Measurements from ENCODE around the gene GPR150.
"Not testable (repeated sequence)": the region's sequence is repeated elsewhere in the genome, so short reads cannot be mapped to it uniquely, and the experiment has no call there.

GPR150 gene

DNA sequence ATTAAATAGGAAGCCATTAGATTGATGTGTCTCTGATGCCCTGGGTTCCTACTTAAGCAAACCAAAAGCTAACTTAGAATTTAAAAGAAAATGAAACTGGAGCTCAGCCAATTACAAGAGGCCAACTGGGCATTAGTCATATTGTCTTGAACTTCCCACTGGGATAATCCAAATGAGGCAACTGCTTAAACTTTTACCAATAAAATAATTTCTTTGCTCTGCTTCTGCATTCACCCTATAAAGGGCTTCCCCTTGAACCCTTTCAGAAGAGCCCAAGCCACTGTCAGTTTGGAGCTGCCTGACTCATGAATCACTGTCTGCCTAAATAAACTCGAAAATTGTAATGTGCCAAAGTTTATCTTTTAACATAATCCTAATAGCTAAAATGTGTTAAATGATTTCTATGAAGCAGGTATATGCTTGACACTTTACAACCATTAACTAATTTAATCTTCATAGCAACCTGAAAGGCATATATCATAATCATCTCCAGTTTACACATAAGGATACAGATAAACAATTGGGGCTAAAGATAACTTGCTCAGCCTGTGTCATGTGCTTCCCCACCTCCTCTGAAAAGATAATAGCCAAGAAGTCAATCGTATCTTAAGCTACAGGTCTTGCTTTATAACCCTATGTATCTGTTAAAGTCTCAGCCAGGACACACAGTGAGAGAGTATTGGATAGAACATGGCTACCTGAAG, 11.5 kb downstream of the GPR150 start:
- TF ChIP-seq, protein P1, sequence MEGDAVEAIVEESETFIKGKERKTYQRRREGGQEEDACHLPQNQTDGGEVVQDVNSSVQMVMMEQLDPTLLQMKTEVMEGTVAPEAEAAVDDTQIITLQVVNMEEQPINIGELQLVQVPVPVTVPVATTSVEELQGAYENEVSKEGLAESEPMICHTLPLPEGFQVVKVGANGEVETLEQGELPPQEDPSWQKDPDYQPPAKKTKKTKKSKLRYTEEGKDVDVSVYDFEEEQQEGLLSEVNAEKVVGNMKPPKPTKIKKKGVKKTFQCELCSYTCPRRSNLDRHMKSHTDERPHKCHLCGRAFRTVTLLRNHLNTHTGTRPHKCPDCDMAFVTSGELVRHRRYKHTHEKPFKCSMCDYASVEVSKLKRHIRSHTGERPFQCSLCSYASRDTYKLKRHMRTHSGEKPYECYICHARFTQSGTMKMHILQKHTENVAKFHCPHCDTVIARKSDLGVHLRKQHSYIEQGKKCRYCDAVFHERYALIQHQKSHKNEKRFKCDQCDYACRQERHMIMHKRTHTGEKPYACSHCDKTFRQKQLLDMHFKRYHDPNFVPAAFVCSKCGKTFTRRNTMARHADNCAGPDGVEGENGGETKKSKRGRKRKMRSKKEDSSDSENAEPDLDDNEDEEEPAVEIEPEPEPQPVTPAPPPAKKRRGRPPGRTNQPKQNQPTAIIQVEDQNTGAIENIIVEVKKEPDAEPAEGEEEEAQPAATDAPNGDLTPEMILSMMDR (conservative IDR thresholded peaks at IDR 0.05) = no peak

DNA sequence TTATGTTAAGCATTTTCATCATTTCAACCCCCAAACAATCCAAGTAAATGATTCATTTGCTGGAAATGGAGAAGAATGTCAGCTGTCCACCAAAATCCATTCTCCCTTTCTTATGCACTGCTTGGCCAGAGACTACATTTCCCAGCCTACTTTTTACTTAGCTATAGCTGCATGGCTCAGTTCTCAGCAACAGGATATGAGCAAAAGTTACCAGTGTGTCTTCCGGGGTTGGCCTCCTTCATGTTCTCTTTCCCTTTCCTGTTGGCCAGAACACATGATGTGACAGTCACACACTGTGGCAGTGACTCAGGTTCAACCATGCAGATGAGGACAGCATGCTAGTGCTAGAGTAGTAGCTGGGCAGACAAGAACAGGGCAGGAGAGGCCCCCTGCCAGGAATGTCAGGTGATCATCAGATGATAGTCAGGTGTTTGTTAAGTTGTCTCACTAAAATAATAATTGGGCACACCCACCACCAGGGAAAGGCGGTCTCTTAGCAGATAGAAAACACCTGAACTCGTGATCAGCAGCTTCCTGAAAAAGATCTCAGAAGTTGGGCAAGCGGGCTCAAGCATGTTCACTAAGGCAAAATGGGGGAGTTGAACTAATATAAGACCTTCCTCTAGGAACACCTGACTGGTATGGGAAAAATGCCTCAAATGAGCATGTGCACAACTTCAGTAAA, 12.2 kb downstream of the GPR150 start:
- TF ChIP-seq, protein P1 (conservative IDR thresholded peaks at IDR 0.05) = no peak

More for the DNA sequence above, 11.5 kb downstream of the GPR150 start:
- H3K27ac ChIP-seq = no peak overlapping the region

DNA sequence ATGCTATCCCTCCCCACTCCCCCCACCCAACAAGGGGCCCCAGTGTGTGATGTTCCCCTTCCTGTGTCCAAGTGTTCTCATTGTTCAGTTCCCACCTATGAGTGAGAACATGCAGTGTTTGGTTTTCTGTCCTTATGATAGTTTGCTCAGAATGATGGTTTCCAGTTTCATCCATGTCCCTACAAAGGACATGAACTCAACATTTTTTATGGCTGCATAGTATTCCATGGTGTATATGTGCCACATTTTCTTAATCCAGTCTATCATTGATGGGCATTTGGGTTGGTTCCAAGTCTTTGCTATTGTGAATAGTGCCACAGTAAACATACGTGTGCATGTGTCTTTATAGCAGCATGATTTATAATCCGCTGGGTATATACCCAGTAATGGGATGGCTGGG, 13.1 kb downstream of the GPR150 start:
- H3K27ac ChIP-seq = not testable (repeated sequence)

More for the DNA sequence above, 12.2 kb downstream of the GPR150 start:
- no peak overlapping the region for H3K27ac ChIP-seq

DNA sequence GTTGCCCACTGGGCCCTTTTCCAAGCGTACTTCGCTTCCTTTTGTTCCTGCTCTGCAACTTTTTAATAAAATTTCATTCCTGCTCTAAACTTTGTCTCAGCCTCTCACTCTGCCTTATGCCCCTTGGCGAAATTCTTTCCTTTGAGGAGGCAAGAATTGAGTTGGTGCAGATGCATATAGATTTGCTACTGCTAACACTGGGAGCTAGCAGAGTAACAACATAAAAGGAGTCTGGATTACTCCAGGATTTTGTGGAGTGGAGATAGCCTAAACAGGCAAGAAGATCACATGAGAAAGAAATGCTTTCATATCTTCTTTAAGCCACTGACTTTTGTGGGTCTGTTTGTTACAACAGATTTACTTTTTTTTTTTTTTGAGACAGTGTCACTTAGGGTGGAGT, 13.8 kb downstream of the GPR150 start:
- no peak overlapping the region for H3K27ac ChIP-seq
- TF ChIP-seq, protein P1 (conservative IDR thresholded peaks at IDR 0.05) = no peak

DNA sequence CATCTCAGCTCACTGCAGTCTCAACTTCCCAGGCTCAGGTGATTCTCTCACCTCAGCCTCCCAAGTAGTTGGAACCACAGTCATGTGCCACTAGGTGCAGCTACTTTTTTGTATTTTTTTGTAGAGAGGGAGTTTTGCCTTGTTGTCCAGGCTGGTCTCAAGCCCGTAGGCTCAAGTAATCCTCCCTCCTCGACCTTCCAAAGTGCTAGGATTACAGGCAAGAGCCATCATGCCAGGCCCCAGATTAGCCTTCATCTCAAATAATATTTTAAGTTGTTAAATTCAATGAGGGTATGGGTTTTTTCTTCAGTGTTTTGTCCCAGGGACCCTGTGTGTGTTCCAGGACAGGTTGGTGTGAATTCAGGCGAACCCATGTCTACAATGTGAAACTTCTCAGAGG, 14.2 kb downstream of the GPR150 start:
- TF ChIP-seq, protein P1 (conservative IDR thresholded peaks at IDR 0.05) = no peak
- no peak overlapping the region for H3K27ac ChIP-seq

DNA sequence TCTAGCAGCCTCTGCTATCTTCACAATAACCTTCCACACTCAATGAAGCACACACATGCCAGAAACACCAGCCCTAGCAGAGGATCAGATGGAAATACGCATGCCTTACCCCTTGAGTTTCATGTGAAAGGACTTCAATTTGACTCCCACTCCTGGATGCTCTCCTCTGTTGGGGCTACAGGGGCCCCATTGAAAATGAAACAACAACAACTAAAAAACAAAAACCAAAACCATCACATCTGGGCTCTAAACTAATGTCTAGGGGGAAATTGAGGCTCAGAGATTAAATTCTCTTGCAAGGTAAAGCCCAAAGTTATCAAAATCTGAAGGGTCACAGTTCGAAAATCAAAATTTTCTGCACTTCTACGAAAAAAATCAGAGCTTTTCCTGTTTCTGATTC, 18.7 kb downstream of the GPR150 start:
- TF ChIP-seq, protein P1 (conservative IDR thresholded peaks at IDR 0.05) = no peak
- H3K27ac ChIP-seq = no peak overlapping the region

DNA sequence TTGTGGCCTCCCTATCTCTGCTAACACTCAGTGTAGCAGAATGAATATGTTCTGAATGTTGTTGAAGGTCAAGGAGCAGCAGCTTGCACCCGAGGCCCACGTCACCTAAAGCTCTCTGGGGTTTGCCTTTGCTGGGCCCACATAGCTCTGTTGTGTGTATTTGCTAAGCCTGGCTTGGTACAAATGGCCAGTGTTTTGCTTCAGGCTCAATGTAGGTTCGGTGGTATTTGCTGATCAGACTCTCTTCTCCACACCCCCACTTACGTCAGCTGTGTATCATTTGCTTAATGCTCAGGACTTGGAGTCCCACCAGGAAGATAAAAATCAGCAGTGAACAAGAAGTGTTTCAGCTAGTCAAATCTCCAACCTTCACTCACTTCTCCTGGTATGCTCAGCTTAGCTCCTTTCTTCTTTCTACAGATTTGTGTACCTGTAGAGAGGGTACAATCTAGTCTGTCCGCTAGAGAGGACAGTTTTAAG, 21.9 kb downstream of the GPR150 start:
- peak overlapping the region; percentile 69 for H3K27ac ChIP-seq
- TF ChIP-seq, protein P1 (conservative IDR thresholded peaks at IDR 0.05) = no peak

DNA sequence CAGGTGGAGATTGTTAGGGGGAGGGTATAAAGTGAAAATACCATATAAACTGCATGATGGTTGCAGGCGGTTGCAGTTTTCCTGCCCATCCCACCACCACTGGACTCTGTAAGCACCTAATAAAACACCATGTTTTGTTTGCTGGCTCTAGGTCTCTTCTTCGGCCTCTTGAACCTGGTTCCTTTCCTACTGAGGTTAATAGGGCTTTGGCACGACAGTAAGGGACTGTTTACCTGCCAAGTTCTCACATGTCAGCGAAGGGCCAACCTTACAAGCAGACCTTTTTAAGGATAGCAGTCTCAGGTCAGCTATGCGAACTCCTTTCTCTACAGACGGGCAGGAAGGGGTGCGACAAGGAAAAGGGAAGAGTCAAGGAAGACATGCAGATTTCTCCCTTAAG, 23.3 kb downstream of the GPR150 start:
- H3K27ac ChIP-seq = peak overlapping the region; percentile 69
- TF ChIP-seq, protein P1 (conservative IDR thresholded peaks at IDR 0.05) = no peak
